LNCAP (cell line): ENCODE data around the gene DUSP14.

ENCODE experiments used
- TF ChIP-seq, protein P1 (sequence below): fragments of 450-650 bp; IDR thresholded peaks from 2 replicates; pipeline ENCODE4 v1.5.1; 2017; ENCODE audit warnings: mild to moderate bottlenecking

DUSP14 gene

DNA sequence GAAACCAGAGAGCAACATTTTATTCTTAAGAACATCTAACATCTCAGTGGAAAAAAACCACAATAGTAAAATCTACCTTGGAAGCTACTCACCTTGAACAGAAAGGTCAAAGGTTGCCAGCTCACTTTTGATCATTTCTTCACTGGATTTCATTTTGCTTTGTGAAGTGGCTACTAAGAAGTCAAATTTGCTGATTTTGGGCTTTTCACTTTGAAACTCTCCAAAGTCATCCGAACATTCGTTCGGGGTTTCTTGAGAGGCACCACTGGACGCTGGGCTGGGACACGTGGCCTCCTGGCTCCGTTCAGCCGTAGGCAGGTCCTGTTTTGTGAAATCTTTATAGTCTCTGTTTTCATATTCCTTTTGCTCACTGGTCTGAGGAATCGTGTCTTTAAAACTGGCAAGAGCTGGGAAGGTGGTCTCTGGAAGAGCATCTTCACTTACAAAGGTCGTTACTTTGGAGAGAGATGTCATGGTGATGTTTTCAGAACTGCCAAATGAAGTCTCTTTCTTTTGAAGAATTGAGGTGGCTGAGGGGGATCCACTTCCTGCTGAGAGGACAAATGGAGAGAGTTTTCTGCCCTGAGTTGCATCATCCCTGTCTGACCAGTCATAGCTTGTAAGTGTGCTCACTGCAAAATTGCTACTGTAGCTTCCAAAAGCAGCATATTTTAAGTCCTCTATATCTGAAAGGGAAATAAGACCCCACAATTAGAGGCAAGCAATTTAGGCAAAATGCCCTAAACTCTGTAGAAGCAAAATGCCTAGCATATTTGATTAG lies 52.4 kb downstream of the DUSP14 start:
- TF ChIP-seq, protein P1, sequence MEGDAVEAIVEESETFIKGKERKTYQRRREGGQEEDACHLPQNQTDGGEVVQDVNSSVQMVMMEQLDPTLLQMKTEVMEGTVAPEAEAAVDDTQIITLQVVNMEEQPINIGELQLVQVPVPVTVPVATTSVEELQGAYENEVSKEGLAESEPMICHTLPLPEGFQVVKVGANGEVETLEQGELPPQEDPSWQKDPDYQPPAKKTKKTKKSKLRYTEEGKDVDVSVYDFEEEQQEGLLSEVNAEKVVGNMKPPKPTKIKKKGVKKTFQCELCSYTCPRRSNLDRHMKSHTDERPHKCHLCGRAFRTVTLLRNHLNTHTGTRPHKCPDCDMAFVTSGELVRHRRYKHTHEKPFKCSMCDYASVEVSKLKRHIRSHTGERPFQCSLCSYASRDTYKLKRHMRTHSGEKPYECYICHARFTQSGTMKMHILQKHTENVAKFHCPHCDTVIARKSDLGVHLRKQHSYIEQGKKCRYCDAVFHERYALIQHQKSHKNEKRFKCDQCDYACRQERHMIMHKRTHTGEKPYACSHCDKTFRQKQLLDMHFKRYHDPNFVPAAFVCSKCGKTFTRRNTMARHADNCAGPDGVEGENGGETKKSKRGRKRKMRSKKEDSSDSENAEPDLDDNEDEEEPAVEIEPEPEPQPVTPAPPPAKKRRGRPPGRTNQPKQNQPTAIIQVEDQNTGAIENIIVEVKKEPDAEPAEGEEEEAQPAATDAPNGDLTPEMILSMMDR, result no peak

GRCh38 chr17:37543637-37544052 lies 54.0 kb downstream of the DUSP14 start:
- TF ChIP-seq, protein P1, result no peak

DNA sequence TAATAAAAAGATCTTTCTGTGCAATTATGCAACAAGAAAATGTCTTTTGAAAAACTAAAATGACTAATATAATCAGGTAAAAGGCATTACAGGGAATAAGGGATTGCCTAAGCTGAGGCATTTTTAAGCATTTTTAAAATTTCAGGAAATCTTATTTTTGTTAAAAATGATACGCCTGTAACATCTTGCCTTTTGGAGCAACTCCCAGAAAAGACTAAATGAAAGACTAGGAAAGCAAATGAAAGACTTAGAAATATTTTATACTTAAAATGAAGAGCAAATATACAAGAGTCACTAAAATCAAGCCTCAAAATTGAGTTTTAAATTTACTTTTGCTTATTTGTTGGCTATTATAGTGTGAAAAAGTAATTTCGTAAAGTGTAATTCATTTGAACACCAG lies 55.8 kb downstream of the DUSP14 start:
- TF ChIP-seq, protein P1, result no peak

DNA sequence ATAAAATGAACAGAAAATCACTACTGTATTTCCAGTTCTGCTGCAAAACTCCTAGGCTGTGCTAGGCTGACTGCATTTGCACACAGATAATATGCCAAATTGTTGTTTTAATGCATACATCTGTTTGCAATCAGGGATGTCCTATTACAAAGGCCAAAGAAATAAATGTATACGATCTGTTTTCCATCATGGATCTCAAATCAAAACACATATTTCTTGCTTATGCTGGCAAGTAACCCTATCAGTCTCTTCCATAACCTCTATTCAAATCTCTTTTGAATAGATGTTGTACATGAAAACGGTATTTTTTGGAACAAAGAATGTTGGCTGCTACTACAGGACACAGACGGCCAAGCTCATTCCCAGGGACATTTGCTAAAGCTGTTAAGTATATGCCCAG lies 56.6 kb downstream of the DUSP14 start:
- TF ChIP-seq, protein P1, result no peak

GRCh38 chr17:37547986-37548385 lies 58.3 kb downstream of the DUSP14 start:
- TF ChIP-seq, protein P1, result no peak

- TF ChIP-seq, protein P1, result no peak
Observed at GRCh38 chr17:37551788-37552187, 62.1 kb downstream of the DUSP14 start.

GRCh38 chr17:37553401-37553966 lies 63.8 kb downstream of the DUSP14 start:
- TF ChIP-seq, protein P1, result no peak
